HEK293 (cell line): ENCODE measurements around the gene PSMD5.

Experiments
- EGR2 ChIP-seq: fragments of 450-650 bp; formaldehyde crosslinking; IDR thresholded peaks from 2 replicates; pipeline ENCODE4 v1.5.1; 2016; ENCODE audit warnings: low read depth, missing biosample characterization, missing genetic modification characterization
- GFI1B ChIP-seq: fragments of 450-650 bp; formaldehyde crosslinking; IDR thresholded peaks from 2 replicates; pipeline ENCODE4 v1.5.1; 2016; ENCODE audit warnings: missing biosample characterization, missing genetic modification characterization
- KLF16 ChIP-seq: fragments of 450-650 bp; formaldehyde crosslinking; IDR thresholded peaks from 2 replicates; pipeline ENCODE4 v1.5.1; 2017; ENCODE audit warnings: missing biosample characterization, missing genetic modification characterization
- KLF7 ChIP-seq: fragments of 450-650 bp; formaldehyde crosslinking; IDR thresholded peaks from 2 replicates; pipeline ENCODE4 v1.5.1; 2016; ENCODE audit warnings: missing biosample characterization, missing genetic modification characterization, borderline replicate concordance
- OSR2 ChIP-seq: fragments of 450-650 bp; formaldehyde crosslinking; IDR thresholded peaks from 2 replicates; pipeline ENCODE4 v1.5.1; 2016; ENCODE audit warnings: missing biosample characterization, missing genetic modification characterization
- RBAK ChIP-seq: fragments of 450-650 bp; formaldehyde crosslinking; IDR thresholded peaks from 2 replicates; pipeline ENCODE4 v1.5.1; 2016; ENCODE audit warnings: missing biosample characterization, missing genetic modification characterization
- SP2 ChIP-seq: fragments of 450-650 bp; formaldehyde crosslinking; IDR thresholded peaks from 2 replicates; pipeline ENCODE4 v1.5.1; 2016; ENCODE audit warnings: missing biosample characterization, missing genetic modification characterization
- ZNF114 ChIP-seq: fragments of 450-650 bp; formaldehyde crosslinking; IDR thresholded peaks from 2 replicates; pipeline ENCODE4 v1.5.0; 2017; ENCODE audit warnings: missing biosample characterization, missing genetic modification characterization
- ZNF133 ChIP-seq: fragments of 450-650 bp; formaldehyde crosslinking; IDR thresholded peaks from 2 replicates; pipeline ENCODE4 v1.5.1; 2016; ENCODE audit warnings: missing biosample characterization, missing genetic modification characterization
- ZNF184 ChIP-seq: fragments of 450-650 bp; IDR thresholded peaks from 2 replicates; pipeline ENCODE4 v1.5.1; 2018; ENCODE audit warnings: missing biosample characterization, mild to moderate bottlenecking, missing genetic modification characterization
- ZNF223 ChIP-seq: fragments of 450-650 bp; formaldehyde crosslinking; IDR thresholded peaks from 2 replicates; pipeline ENCODE4 v1.5.1; 2016; ENCODE audit warnings: missing biosample characterization, missing genetic modification characterization
- ZNF350 ChIP-seq: fragments of 450-650 bp; formaldehyde crosslinking; IDR thresholded peaks from 2 replicates; pipeline ENCODE4 v1.5.0; 2017; ENCODE audit warnings: missing biosample characterization, mild to moderate bottlenecking, missing genetic modification characterization
- ZNF529 ChIP-seq: fragments of 450-650 bp; formaldehyde crosslinking; IDR thresholded peaks from 2 replicates; pipeline ENCODE4 v1.5.1; 2017; ENCODE audit warnings: missing genetic modification characterization, missing biosample characterization; ENCODE audit not compliant: insufficient replicate concordance
- ZNF544 ChIP-seq: fragments of 450-650 bp; formaldehyde crosslinking; IDR thresholded peaks from 2 replicates; pipeline ENCODE4 v1.5.0; 2017; ENCODE audit warnings: missing biosample characterization, missing genetic modification characterization
- ZNF670 ChIP-seq: fragments of 450-650 bp; formaldehyde crosslinking; IDR thresholded peaks from 2 replicates; pipeline ENCODE4 v1.5.1; 2016; ENCODE audit warnings: missing biosample characterization, missing genetic modification characterization, low read depth
- ZNF707 ChIP-seq: fragments of 450-650 bp; formaldehyde crosslinking; IDR thresholded peaks from 2 replicates; pipeline ENCODE4 v1.5.1; 2016; ENCODE audit warnings: missing biosample characterization, missing genetic modification characterization
- ZNF76 ChIP-seq: fragments of 450-650 bp; formaldehyde crosslinking; IDR thresholded peaks from 2 replicates; pipeline ENCODE4; 2016; ENCODE audit warnings: low read depth, missing biosample characterization, missing genetic modification characterization, borderline replicate concordance
- ZNF768 ChIP-seq: fragments of 450-650 bp; formaldehyde crosslinking; IDR thresholded peaks from 2 replicates; pipeline ENCODE4 v1.5.1; 2018; ENCODE audit warnings: missing biosample characterization, mild to moderate bottlenecking, missing genetic modification characterization
- ZSCAN30 ChIP-seq: fragments of 450-650 bp; IDR thresholded peaks from 2 replicates; pipeline ENCODE4 v1.5.1; 2018; ENCODE audit warnings: missing biosample characterization, mild to moderate bottlenecking, missing genetic modification characterization, moderate library complexity
- TF ChIP-seq, protein P1 (sequence below): fragments of 450-650 bp; formaldehyde crosslinking; conservative IDR thresholded peaks from 2 replicates; pipeline ENCODE4 v1.5.1; 2016; ENCODE audit warnings: low read depth, missing biosample characterization, missing genetic modification characterization
- TF ChIP-seq, protein P2 (sequence below): fragments of 450-650 bp; formaldehyde crosslinking; IDR thresholded peaks from 2 replicates; pipeline ENCODE4 v1.5.1; 2016; ENCODE audit warnings: missing biosample characterization, missing genetic modification characterization
- TF ChIP-seq, protein P3 (sequence below): fragments of 450-650 bp; formaldehyde crosslinking; IDR thresholded peaks from 2 replicates; pipeline ENCODE4 v1.5.1; 2016; ENCODE audit warnings: missing biosample characterization, missing genetic modification characterization
- TF ChIP-seq, protein P4 (sequence below): fragments of 450-650 bp; formaldehyde crosslinking; IDR thresholded peaks from 2 replicates; pipeline ENCODE4 v1.5.1; 2016; ENCODE audit warnings: missing biosample characterization, missing genetic modification characterization
- TF ChIP-seq, protein P5 (sequence below): fragments of 450-650 bp; formaldehyde crosslinking; IDR thresholded peaks from 2 replicates; pipeline ENCODE4 v1.5.0; 2017; ENCODE audit warnings: missing biosample characterization, missing genetic modification characterization, borderline replicate concordance

PSMD5 gene

DNA sequence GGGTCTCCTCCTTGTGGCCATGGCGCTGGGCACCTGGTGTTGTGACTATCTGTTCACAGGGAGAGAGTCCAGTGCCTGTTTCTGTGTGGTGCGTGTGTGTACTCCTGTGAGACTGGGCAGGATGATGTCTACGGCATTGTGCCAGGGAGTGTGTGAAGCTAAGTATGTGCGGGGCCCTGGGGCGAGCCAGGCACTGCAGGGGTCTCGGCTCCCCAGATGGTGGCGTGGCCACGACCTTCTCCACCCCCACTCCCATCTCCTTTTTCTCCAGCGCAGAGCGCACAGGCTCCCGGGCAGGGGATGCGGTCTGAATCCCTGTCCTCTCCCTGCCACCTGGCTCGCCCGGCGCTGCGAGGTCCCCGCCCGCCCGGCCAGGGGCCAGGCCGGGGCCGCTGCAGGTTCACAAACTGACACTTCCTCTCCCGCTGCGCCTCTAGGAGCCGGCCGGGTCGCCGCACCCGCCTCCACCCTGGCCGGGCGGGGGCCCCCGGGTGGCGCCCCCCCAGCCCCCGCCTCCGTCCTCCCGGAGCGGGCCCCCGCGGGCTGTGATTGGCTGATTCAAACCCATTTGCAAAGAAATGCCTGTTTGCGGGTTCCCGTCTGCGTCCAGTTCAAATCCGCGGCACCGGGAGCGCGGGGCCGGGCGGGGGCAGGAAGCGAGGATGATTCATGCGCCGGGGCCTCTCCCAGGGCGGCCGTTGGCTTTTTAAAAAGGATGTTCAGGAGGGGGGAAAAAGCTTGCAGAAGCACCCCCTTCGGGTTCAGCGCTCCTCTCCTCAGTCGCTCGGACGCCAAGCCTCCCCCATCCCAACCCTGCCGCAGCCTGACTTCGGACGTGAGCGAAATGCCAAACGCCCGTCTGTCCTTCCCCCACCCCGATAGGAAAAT, 33.5 kb upstream of the PSMD5 start (continued):
- TF ChIP-seq ZNF529 (tag by site-specific recombination), result no peak
- no peak for TF ChIP-seq ZNF707 (tag by site-specific recombination)
- no peak for TF ChIP-seq ZNF670 (tag by site-specific recombination)
- no peak for TF ChIP-seq ZNF133
- TF ChIP-seq, protein P1, sequence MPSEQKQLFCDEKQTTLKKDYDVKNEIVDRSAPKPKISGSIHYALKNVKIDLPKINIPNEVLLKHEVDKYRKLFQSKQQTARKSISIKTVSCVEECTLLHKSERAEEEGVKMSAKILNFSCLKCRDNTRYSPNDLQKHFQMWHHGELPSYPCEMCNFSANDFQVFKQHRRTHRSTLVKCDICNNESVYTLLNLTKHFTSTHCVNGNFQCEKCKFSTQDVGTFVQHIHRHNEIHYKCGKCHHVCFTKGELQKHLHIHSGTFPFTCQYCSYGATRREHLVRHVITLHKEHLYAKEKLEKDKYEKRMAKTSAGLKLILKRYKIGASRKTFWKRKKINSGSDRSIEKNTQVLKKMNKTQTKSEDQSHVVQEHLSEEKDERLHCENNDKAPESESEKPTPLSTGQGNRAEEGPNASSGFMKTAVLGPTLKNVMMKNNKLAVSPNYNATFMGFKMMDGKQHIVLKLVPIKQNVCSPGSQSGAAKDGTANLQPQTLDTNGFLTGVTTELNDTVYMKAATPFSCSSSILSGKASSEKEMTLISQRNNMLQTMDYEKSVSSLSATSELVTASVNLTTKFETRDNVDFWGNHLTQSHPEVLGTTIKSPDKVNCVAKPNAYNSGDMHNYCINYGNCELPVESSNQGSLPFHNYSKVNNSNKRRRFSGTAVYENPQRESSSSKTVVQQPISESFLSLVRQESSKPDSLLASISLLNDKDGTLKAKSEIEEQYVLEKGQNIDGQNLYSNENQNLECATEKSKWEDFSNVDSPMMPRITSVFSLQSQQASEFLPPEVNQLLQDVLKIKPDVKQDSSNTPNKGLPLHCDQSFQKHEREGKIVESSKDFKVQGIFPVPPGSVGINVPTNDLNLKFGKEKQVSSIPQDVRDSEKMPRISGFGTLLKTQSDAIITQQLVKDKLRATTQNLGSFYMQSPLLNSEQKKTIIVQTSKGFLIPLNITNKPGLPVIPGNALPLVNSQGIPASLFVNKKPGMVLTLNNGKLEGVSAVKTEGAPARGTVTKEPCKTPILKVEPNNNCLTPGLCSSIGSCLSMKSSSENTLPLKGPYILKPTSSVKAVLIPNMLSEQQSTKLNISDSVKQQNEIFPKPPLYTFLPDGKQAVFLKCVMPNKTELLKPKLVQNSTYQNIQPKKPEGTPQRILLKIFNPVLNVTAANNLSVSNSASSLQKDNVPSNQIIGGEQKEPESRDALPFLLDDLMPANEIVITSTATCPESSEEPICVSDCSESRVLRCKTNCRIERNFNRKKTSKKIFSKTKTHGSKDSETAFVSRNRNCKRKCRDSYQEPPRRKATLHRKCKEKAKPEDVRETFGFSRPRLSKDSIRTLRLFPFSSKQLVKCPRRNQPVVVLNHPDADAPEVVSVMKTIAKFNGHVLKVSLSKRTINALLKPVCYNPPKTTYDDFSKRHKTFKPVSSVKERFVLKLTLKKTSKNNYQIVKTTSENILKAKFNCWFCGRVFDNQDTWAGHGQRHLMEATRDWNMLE (tag by site-specific recombination), result no peak
- TF ChIP-seq RBAK (tag by site-specific recombination), result no peak
- TF ChIP-seq ZSCAN30 (tag by site-specific recombination), result peak; percentile 68; the same call in 1 of the 2 replicates
- TF ChIP-seq ZNF184, result no peak
- TF ChIP-seq ZNF114 (tag by site-specific recombination), result no peak
- TF ChIP-seq ZNF223 (tag by site-specific recombination), result no peak
- TF ChIP-seq GFI1B (tag by site-specific recombination), result no peak
- no peak for TF ChIP-seq ZNF768 (tag by site-specific recombination)
- TF ChIP-seq, protein P2, sequence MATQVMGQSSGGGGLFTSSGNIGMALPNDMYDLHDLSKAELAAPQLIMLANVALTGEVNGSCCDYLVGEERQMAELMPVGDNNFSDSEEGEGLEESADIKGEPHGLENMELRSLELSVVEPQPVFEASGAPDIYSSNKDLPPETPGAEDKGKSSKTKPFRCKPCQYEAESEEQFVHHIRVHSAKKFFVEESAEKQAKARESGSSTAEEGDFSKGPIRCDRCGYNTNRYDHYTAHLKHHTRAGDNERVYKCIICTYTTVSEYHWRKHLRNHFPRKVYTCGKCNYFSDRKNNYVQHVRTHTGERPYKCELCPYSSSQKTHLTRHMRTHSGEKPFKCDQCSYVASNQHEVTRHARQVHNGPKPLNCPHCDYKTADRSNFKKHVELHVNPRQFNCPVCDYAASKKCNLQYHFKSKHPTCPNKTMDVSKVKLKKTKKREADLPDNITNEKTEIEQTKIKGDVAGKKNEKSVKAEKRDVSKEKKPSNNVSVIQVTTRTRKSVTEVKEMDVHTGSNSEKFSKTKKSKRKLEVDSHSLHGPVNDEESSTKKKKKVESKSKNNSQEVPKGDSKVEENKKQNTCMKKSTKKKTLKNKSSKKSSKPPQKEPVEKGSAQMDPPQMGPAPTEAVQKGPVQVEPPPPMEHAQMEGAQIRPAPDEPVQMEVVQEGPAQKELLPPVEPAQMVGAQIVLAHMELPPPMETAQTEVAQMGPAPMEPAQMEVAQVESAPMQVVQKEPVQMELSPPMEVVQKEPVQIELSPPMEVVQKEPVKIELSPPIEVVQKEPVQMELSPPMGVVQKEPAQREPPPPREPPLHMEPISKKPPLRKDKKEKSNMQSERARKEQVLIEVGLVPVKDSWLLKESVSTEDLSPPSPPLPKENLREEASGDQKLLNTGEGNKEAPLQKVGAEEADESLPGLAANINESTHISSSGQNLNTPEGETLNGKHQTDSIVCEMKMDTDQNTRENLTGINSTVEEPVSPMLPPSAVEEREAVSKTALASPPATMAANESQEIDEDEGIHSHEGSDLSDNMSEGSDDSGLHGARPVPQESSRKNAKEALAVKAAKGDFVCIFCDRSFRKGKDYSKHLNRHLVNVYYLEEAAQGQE (tag by site-specific recombination), result no peak
- TF ChIP-seq, protein P3, sequence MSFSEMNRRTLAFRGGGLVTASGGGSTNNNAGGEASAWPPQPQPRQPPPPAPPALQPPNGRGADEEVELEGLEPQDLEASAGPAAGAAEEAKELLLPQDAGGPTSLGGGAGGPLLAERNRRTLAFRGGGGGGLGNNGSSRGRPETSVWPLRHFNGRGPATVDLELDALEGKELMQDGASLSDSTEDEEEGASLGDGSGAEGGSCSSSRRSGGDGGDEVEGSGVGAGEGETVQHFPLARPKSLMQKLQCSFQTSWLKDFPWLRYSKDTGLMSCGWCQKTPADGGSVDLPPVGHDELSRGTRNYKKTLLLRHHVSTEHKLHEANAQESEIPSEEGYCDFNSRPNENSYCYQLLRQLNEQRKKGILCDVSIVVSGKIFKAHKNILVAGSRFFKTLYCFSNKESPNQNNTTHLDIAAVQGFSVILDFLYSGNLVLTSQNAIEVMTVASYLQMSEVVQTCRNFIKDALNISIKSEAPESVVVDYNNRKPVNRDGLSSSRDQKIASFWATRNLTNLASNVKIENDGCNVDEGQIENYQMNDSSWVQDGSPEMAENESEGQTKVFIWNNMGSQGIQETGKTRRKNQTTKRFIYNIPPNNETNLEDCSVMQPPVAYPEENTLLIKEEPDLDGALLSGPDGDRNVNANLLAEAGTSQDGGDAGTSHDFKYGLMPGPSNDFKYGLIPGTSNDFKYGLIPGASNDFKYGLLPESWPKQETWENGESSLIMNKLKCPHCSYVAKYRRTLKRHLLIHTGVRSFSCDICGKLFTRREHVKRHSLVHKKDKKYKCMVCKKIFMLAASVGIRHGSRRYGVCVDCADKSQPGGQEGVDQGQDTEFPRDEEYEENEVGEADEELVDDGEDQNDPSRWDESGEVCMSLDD, result peak; percentile 65; the same call in 1 of the 2 replicates
- TF ChIP-seq SP2 (tag by site-specific recombination), result peak; percentile 67
- TF ChIP-seq, protein P4, sequence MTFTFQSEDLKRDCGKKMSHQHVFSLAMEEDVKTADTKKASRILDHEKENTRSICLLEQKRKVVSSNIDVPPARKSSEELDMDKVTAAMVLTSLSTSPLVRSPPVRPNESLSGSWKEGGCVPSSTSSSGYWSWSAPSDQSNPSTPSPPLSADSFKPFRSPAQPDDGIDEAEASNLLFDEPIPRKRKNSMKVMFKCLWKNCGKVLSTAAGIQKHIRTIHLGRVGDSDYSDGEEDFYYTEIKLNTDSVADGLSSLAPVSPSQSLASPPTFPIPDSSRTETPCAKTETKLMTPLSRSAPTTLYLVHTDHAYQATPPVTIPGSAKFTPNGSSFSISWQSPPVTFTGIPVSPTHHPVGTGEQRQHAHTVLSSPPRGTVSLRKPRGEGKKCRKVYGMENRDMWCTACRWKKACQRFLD (tag by site-specific recombination), result no peak
- TF ChIP-seq ZNF544 (tag by site-specific recombination), result no peak
- TF ChIP-seq, protein P5, sequence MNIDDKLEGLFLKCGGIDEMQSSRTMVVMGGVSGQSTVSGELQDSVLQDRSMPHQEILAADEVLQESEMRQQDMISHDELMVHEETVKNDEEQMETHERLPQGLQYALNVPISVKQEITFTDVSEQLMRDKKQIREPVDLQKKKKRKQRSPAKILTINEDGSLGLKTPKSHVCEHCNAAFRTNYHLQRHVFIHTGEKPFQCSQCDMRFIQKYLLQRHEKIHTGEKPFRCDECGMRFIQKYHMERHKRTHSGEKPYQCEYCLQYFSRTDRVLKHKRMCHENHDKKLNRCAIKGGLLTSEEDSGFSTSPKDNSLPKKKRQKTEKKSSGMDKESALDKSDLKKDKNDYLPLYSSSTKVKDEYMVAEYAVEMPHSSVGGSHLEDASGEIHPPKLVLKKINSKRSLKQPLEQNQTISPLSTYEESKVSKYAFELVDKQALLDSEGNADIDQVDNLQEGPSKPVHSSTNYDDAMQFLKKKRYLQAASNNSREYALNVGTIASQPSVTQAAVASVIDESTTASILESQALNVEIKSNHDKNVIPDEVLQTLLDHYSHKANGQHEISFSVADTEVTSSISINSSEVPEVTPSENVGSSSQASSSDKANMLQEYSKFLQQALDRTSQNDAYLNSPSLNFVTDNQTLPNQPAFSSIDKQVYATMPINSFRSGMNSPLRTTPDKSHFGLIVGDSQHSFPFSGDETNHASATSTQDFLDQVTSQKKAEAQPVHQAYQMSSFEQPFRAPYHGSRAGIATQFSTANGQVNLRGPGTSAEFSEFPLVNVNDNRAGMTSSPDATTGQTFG, result no peak
- peak; percentile 31; the same call in 1 of the 2 replicates for TF ChIP-seq ZNF76 (tag by site-specific recombination)
- TF ChIP-seq KLF16 (tag by site-specific recombination), result 0 out of 2 replicates have a peak, but pooled peaks have one; percentile 35
- no peak for TF ChIP-seq EGR2 (tag by site-specific recombination)
- TF ChIP-seq KLF7 (tag by site-specific recombination), result no peak
- no peak for TF ChIP-seq OSR2 (tag by site-specific recombination)
- TF ChIP-seq ZNF350 (tag by site-specific recombination), result no peak
